Keratinocyte (primary cell): ENCODE results near the gene AFF2.

Experiments used
- EZH2 ChIP-seq: IDR thresholded peaks from one replicate; pipeline ENCODE4 v1.6.1; 2012; ENCODE audit warnings: inconsistent platforms, mild to moderate bottlenecking, low read length, moderate library complexity
- TF ChIP-seq, protein P1 (sequence below), 3 experiments: IDR thresholded peaks in 1 of 3; conservative IDR thresholded peaks in 1 of 3; optimal IDR thresholded peaks in 1 of 3; 2 replicates in 2 of 3; 3 replicates in 1 of 3; pipeline versions ENCODE3 to v1.5.1; 2011; ENCODE audit warnings: low read length in 3 of 3, mild to moderate bottlenecking in 3 of 3, moderate library complexity in 2 of 3, control low read depth in 1 of 3, inconsistent platforms in 1 of 3; ENCODE audit not compliant: insufficient read depth in 2 of 3; ENCODE audit errors: extremely low read depth in 1 of 3

DNA sequence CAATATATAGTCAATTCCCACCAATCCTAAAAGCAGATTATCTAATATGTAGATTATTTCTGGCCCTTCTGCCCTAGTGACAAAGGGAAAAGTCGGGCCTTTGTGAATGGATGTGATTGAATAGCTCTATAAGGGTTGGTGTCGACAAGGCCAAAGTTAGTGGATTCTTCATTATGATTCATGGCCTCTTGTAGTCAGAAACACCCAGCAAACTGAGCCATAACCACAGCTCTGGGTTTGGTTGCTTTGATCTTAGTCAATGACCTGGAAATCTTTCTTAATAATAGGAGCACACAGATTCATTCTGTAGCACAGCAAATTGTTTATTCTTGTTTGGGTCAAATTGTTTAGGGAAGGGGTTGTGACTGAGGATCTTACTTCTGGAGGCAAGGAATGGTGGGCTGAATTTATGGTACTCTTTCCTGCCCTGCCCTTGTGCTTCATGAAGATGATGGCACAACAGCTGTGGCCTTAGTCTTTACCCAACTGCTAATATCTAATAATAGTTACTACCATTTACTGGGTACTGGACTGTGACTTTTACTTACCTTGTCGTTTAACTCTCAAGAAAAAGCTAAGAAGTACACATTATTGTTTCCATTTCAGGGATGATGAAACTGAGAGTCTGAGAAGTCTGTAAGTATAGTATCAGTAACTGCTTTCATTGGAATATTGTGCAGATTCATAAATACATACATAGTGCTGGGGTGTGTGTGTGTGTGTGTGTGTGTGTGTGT lies 74.0 kb downstream of the AFF2 start:
- TF ChIP-seq, protein P1, sequence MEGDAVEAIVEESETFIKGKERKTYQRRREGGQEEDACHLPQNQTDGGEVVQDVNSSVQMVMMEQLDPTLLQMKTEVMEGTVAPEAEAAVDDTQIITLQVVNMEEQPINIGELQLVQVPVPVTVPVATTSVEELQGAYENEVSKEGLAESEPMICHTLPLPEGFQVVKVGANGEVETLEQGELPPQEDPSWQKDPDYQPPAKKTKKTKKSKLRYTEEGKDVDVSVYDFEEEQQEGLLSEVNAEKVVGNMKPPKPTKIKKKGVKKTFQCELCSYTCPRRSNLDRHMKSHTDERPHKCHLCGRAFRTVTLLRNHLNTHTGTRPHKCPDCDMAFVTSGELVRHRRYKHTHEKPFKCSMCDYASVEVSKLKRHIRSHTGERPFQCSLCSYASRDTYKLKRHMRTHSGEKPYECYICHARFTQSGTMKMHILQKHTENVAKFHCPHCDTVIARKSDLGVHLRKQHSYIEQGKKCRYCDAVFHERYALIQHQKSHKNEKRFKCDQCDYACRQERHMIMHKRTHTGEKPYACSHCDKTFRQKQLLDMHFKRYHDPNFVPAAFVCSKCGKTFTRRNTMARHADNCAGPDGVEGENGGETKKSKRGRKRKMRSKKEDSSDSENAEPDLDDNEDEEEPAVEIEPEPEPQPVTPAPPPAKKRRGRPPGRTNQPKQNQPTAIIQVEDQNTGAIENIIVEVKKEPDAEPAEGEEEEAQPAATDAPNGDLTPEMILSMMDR (optimal IDR thresholded peaks at IDR 0.05 in 1 of 3, IDR thresholded peaks at IDR 0.05 in 1 of 3, conservative IDR thresholded peaks at IDR 0.05 in 1 of 3; ENCODE audit: extremely low read depth in 1 of 3, insufficient read depth in 2 of 3, low read length in 3 of 3): no peak
- TF ChIP-seq EZH2: no peak
